ENCODE data around the gene MTFR1L.
A peak's percentile ranks its signal among the peaks of the same experiment; 100 is the strongest.

The MTFR1L gene

GRCh38 chr1:25795211-25795610 lies 24.5 kb upstream of the MTFR1L start:
- TF ChIP-seq CTCF (IDR thresholded peaks at IDR 0.05; ENCODE audit: low read length) = no peak
- no peak for TF ChIP-seq EZH2 (IDR thresholded peaks at IDR 0.05; ENCODE audit: borderline replicate concordance, low read length)
- no peak overlapping the region for H2AFZ ChIP-seq (ENCODE audit: low read length)
- no peak overlapping the region for H3K4me3 ChIP-seq (ENCODE audit: low read depth, low read length, poor library complexity, severe bottlenecking)
- H3K9ac ChIP-seq (ENCODE audit: low read length) = no peak overlapping the region
- H3K36me3 ChIP-seq (ENCODE audit: insufficient read depth, low read length) = no peaks in the 10 kb centered on the region
- no peaks in the 10 kb centered on the region for H3K9me3 ChIP-seq (ENCODE audit: low read length)
- no peaks in the 10 kb centered on the region for H4K20me1 ChIP-seq (ENCODE audit: insufficient read depth, low read length)
- H3K27me3 ChIP-seq (ENCODE audit: insufficient read depth, low read length) = 0 out of 2 replicates have a peak, but pooled peaks cover 4% of the 10 kb centered on the region
- peaks cover 16% of the 10 kb centered on the region for H3K4me1 ChIP-seq (ENCODE audit: insufficient read depth, low read length, severe bottlenecking)
- H3K9me2 ChIP-seq (ENCODE audit: low read depth, low read length) = no peaks in the 10 kb centered on the region
- H3K4me2 ChIP-seq (ENCODE audit: low read length) = no peak overlapping the region
- H3K27ac ChIP-seq (ENCODE audit: low read depth, low read length, poor library complexity, severe bottlenecking) = no peak overlapping the region
- H3K79me2 ChIP-seq (ENCODE audit: insufficient read depth, low read length) = no peaks in the 10 kb centered on the region
- H3F3A ChIP-seq (ENCODE audit: insufficient read depth, low read length) = no peaks in the 10 kb centered on the region

GRCh38 chr1:25795946-25796810 lies 23.6 kb upstream of the MTFR1L start:
- no peak overlapping the region for H3K9ac ChIP-seq (ENCODE audit: low read length)
- no peak overlapping the region for H3K4me3 ChIP-seq (ENCODE audit: low read depth, low read length, poor library complexity, severe bottlenecking)
- TF ChIP-seq CTCF (IDR thresholded peaks at IDR 0.05; ENCODE audit: low read length) = no peak
- no peak for TF ChIP-seq EZH2 (IDR thresholded peaks at IDR 0.05; ENCODE audit: borderline replicate concordance, low read length)
- no peak overlapping the region for H3K27ac ChIP-seq (ENCODE audit: low read depth, low read length, poor library complexity, severe bottlenecking)
- no peaks in the 10 kb centered on the region for H3K9me3 ChIP-seq (ENCODE audit: low read length)
- H3K27me3 ChIP-seq (ENCODE audit: insufficient read depth, low read length) = no peaks in the 10 kb centered on the region
- no peaks in the 10 kb centered on the region for H3F3A ChIP-seq (ENCODE audit: insufficient read depth, low read length)
- H2AFZ ChIP-seq (ENCODE audit: low read length) = no peak overlapping the region
- H3K4me1 ChIP-seq (ENCODE audit: insufficient read depth, low read length, severe bottlenecking) = peaks cover 23% of the 10 kb centered on the region
- 0 out of 2 replicates have a peak overlapping the region, but pooled peaks have one; percentile 6 for H3K4me2 ChIP-seq (ENCODE audit: low read length)
- no peaks in the 10 kb centered on the region for H4K20me1 ChIP-seq (ENCODE audit: insufficient read depth, low read length)
- no peaks in the 10 kb centered on the region for H3K79me2 ChIP-seq (ENCODE audit: insufficient read depth, low read length)
- H3K36me3 ChIP-seq (ENCODE audit: insufficient read depth, low read length) = no peaks in the 10 kb centered on the region
- no peaks in the 10 kb centered on the region for H3K9me2 ChIP-seq (ENCODE audit: low read depth, low read length)

GRCh38 chr1:25796811-25797458 lies 22.8 kb upstream of the MTFR1L start:
- TF ChIP-seq EZH2 (IDR thresholded peaks at IDR 0.05; ENCODE audit: borderline replicate concordance, low read length) (no peak), CTCF (IDR thresholded peaks at IDR 0.05; ENCODE audit: low read length) (peak; percentile 84)
- no peaks in the 10 kb centered on the region for H3K9me2 ChIP-seq (ENCODE audit: low read depth, low read length)
- H3K36me3 ChIP-seq (ENCODE audit: insufficient read depth, low read length) = no peaks in the 10 kb centered on the region
- H3K4me2 ChIP-seq (ENCODE audit: low read length) = peak overlapping the region; percentile 6; the same call in 1 of the 2 replicates
- H4K20me1 ChIP-seq (ENCODE audit: insufficient read depth, low read length) = no peaks in the 10 kb centered on the region
- H3K4me3 ChIP-seq (ENCODE audit: low read depth, low read length, poor library complexity, severe bottlenecking) = no peak overlapping the region
- no peak overlapping the region for H2AFZ ChIP-seq (ENCODE audit: low read length)
- H3K9ac ChIP-seq (ENCODE audit: low read length) = no peak overlapping the region
- H3F3A ChIP-seq (ENCODE audit: insufficient read depth, low read length) = no peaks in the 10 kb centered on the region
- no peaks in the 10 kb centered on the region for H3K27me3 ChIP-seq (ENCODE audit: insufficient read depth, low read length)
- H3K9me3 ChIP-seq (ENCODE audit: low read length) = no peaks in the 10 kb centered on the region
- peaks cover 23% of the 10 kb centered on the region for H3K4me1 ChIP-seq (ENCODE audit: insufficient read depth, low read length, severe bottlenecking)
- H3K79me2 ChIP-seq (ENCODE audit: insufficient read depth, low read length) = no peaks in the 10 kb centered on the region
- no peak overlapping the region for H3K27ac ChIP-seq (ENCODE audit: low read depth, low read length, poor library complexity, severe bottlenecking)
